PC-3 (cell line): ENCODE data around the gene CBARP. TPM values are rescaled to one million over a fixed set of nuclear protein-coding genes. Genes with fewer than 3 reads are reported as not detected.

Source experiments
- ATAC-seq: fragments of 200-7000 bp; cut with Tn5 transposase; 2 replicates; pipeline ENCODE4 v1.9.1; 2020; ENCODE audit warnings: mild to moderate bottlenecking, moderate library complexity
- BruUV-seq: library from RNA; stranded (reverse); fragments of 400-500 nt; replicated peaks from 2 replicates; lab custom pipeline; 2021; lab: Mats Ljungman, UMichigan
- CTCF ChIA-PET: fragments of 300-600 bp; sonication (Branson Sonifier 250); formaldehyde crosslinking; loops from one replicate; lab custom pipeline; 2022; ENCODE audit warnings: antibody characterized with exemption; lab: Charles Lee
- POLR2A ChIA-PET: fragments of 300-600 bp; sonication (Branson Sonifier 250); formaldehyde crosslinking; loops from one replicate; lab custom pipeline; 2022; ENCODE audit warnings: antibody characterized with exemption; ENCODE audit not compliant: unreplicated experiment; lab: Charles Lee
- DNase-seq: peaks from one replicate; pipeline ENCODE4 v3.0.0-alpha.2; 2015
- H2AFZ ChIP-seq: fragments of 300-600 bp; sonication (generic); 2 replicates; pipeline ENCODE4 v1.6.0; 2016; ENCODE audit warnings: antibody characterized with exemption, low read length
- H3F3A ChIP-seq: fragments of 300-600 bp; sonication (generic); one replicate; pipeline ENCODE4 v1.6.0; 2017; ENCODE audit warnings: antibody characterized with exemption, low read length, control low read depth, mild to moderate bottlenecking; ENCODE audit not compliant: unreplicated experiment
- H3K27ac ChIP-seq: fragments of 300-600 bp; sonication (generic); 2 replicates; pipeline ENCODE4 v1.5.1; 2016; ENCODE audit warnings: mild to moderate bottlenecking, low read length
- H3K27me3 ChIP-seq: fragments of 300-600 bp; sonication (generic); 2 replicates; pipeline ENCODE4 v1.6.1; 2016; ENCODE audit warnings: low read length, mixed read lengths
- H3K36me3 ChIP-seq: fragments of 300-600 bp; sonication (generic); 2 replicates; pipeline ENCODE4 v1.6.1; 2016; ENCODE audit warnings: low read depth, mixed run types, low read length, mixed read lengths
- H3K4me1 ChIP-seq: fragments of 300-600 bp; sonication (generic); 2 replicates; pipeline ENCODE4 v1.5.1; 2016; ENCODE audit warnings: low read length; ENCODE audit not compliant: insufficient read depth
- H3K4me2 ChIP-seq: fragments of 300-600 bp; sonication (generic); 2 replicates; pipeline ENCODE4 v1.6.0; 2016; ENCODE audit warnings: low read length
- H3K4me3 ChIP-seq: fragments of 300-600 bp; sonication (generic); 2 replicates; pipeline ENCODE4 v1.5.1; 2016; ENCODE audit warnings: mild to moderate bottlenecking, low read length, mixed read lengths
- H3K79me2 ChIP-seq: fragments of 300-600 bp; sonication (generic); 2 replicates; pipeline ENCODE4 v1.6.1; 2017; ENCODE audit warnings: low read length, mixed read lengths
- H3K9ac ChIP-seq: fragments of 300-600 bp; sonication (generic); 2 replicates; pipeline ENCODE4 v1.6.0; 2016; ENCODE audit warnings: mild to moderate bottlenecking, low read length
- H3K9me2 ChIP-seq: fragments of 300-600 bp; sonication (generic); replicated peaks from 2 replicates; pipeline ENCODE4 v1.6.1; 2016; ENCODE audit warnings: mixed run types, low read length, mixed read lengths
- H3K9me3 ChIP-seq: fragments of 300-600 bp; sonication (generic); 2 replicates; pipeline ENCODE4 v1.6.1; 2016; ENCODE audit warnings: low read length, mixed read lengths
- H4K20me1 ChIP-seq: fragments of 300-600 bp; sonication (generic); 2 replicates; pipeline ENCODE4 v1.6.1; 2016; ENCODE audit warnings: low read length, mixed read lengths
- CTCF ChIP-seq: fragments of 300-600 bp; sonication (generic); conservative IDR thresholded peaks from 2 replicates; pipeline ENCODE4 v1.5.1; 2017; ENCODE audit warnings: antibody characterized with exemption, low read depth, mild to moderate bottlenecking, low read length
- EZH2 ChIP-seq: fragments of 300-600 bp; sonication (generic); IDR thresholded peaks from one replicate; pipeline ENCODE4 v1.6.1; 2017; ENCODE audit warnings: antibody characterized with exemption, mild to moderate bottlenecking, low read length; ENCODE audit not compliant: unreplicated experiment
- EZH2phosphoT487 ChIP-seq: fragments of 300-600 bp; sonication (generic); IDR thresholded peaks from 2 replicates; pipeline ENCODE4 v1.6.1; 2018; ENCODE audit warnings: mild to moderate bottlenecking, antibody characterized with exemption, low read length, borderline replicate concordance
- intact Hi-C: fragments of 100-400 bp; cut with micrococcal nuclease; formaldehyde crosslinking; loops from 2 replicates; pipeline ENCODE4 v1.9.0; 2023
- total RNA-seq: library from RNA; depleted of rRNA; stranded (reverse); fragments of >200 nt; gene quantifications from 2 replicates; pipeline ENCODE4 v1.2.3, GENCODE V29; 2014

The CBARP gene
- total RNA-seq, 1 experiment from 2014 or later: 3.3 TPM

GRCh38 chr19:1282588-1283206 is 44.9 kb upstream of the CBARP start:
- POLR2A ChIA-PET: no interaction called here
- no peak overlapping the region for H3K4me2 ChIP-seq
- no peak overlapping the region for H3K4me3 ChIP-seq
- H3K27me3 ChIP-seq: peaks cover 18% of the 10 kb centered on the region
- no peak overlapping the region for H3K9ac ChIP-seq
- H3K9me2 ChIP-seq: no peaks in the 10 kb centered on the region
- no TSS peak for BruUV-seq
- H3K9me3 ChIP-seq: no peaks in the 10 kb centered on the region
- no peaks in the 10 kb centered on the region for H3F3A ChIP-seq
- TF ChIP-seq EZH2: no peak
- TF ChIP-seq EZH2phosphoT487: no peak
- TF ChIP-seq CTCF: no peak
- H4K20me1 ChIP-seq: no peaks in the 10 kb centered on the region
- no peaks in the 10 kb centered on the region for H3K36me3 ChIP-seq
- no peaks in the 10 kb centered on the region for H3K4me1 ChIP-seq
- H3K27ac ChIP-seq: no peak overlapping the region
- no peak overlapping the region for H2AFZ ChIP-seq
- CTCF ChIA-PET: no interaction called here
- intact Hi-C loops: no loop called here
- no peaks in the 10 kb centered on the region for H3K79me2 ChIP-seq
- ATAC-seq (no peak), DNase-seq (no peak)

GRCh38 chr19:1281569-1282287 is 43.9 kb upstream of the CBARP start:
- Histone ChIP-seq H3K4me2 (no peak overlapping the region), H3K9ac (no peak overlapping the region), H2AFZ (no peak overlapping the region), H3K4me1 (peaks cover 2% of the 10 kb centered on the region), H3K9me3 (no peaks in the 10 kb centered on the region), H3K27me3 (peaks cover 8% of the 10 kb centered on the region), H3F3A (no peaks in the 10 kb centered on the region), H3K79me2 (peaks cover 8% of the 10 kb centered on the region), H3K36me3 (no peaks in the 10 kb centered on the region), H3K9me2 (no peaks in the 10 kb centered on the region), H4K20me1 (no peaks in the 10 kb centered on the region), H3K27ac (no peak overlapping the region), H3K4me3 (no peak overlapping the region)
- ChIA-PET CTCF (no interaction called here), POLR2A (no interaction called here)
- ATAC-seq (no peak), DNase-seq (no peak)
- intact Hi-C loops: no loop called here
- BruUV-seq: no TSS peak
- TF ChIP-seq CTCF (no peak), EZH2 (no peak), EZH2phosphoT487 (no peak)
